Mucosa of descending colon (tissue), 3 donors: ENCODE data around the gene SCYL1. TPM values are rescaled to one million over a fixed set of nuclear protein-coding genes. Genes with fewer than 3 reads are reported as not detected.

ENCODE experiments used
- ATAC-seq: fragments of 200-7000 bp; cut with Tn5 transposase; one replicate; pipeline ENCODE4 v1.9.1; 2020; ENCODE audit warnings: mild to moderate bottlenecking, moderate library complexity
- DNase-seq, 3 donors: peaks; one replicate each; pipeline ENCODE4 v3.0.0-alpha.2; 2020
- H3K36me3 ChIP-seq: fragments of 200-600 bp; one replicate; pipeline ENCODE4 v1.8.0; 2021; ENCODE audit warnings: low read depth, mild to moderate bottlenecking
- H3K4me1 ChIP-seq: fragments of 200-600 bp; one replicate; pipeline ENCODE4 v1.8.0; 2021; ENCODE audit warnings: low read depth, mild to moderate bottlenecking
- H3K4me3 ChIP-seq: fragments of 200-600 bp; one replicate; pipeline ENCODE4 v1.8.0; 2021; ENCODE audit warnings: mild to moderate bottlenecking
- H3K9me3 ChIP-seq: fragments of 200-600 bp; one replicate; pipeline ENCODE4 v1.8.0; 2021; ENCODE audit warnings: mild to moderate bottlenecking
- intact Hi-C, 2 donors: fragments of 100-400 bp; cut with DNase I in 1 of 2; cut with micrococcal nuclease in 1 of 2; formaldehyde crosslinking; loops; one replicate each; pipeline versions ENCODE4 v1.11.0 to v1.11.1; 2022; cut with DNase I, micrococcal nuclease
- total RNA-seq, 3 donors: library from RNA; stranded (reverse); fragmentation: NEBNext Ultra II Directional in 2 of 3; extraction: Animal tissue kit (Norgen Biotek cat#: 25700) in 2 of 3; gene quantifications; one replicate each; pipeline versions ENCODE4 v1.2.1 to v1.2.4, GENCODE V29; 2021 to 2023
- TF ChIP-seq, protein P1 (sequence below): fragments of 200-600 bp; IDR thresholded peaks from one replicate; pipeline ENCODE4 v1.8.0; 2022; ENCODE audit warnings: antibody characterized with exemption, mild to moderate bottlenecking
- donor health status: DM: no; HTN: no; CAD: no; lungs with moderate emphysema.
- donor health status: DM: no; HTN: no; CAD: no.
- donor health status: DM: no; HTN: yes; CAD: no.

SCYL1 gene
- total RNA-seq, 3 donors from 2014 or later, result 60.1 to 77.4 (median 60.3) TPM

DNA sequence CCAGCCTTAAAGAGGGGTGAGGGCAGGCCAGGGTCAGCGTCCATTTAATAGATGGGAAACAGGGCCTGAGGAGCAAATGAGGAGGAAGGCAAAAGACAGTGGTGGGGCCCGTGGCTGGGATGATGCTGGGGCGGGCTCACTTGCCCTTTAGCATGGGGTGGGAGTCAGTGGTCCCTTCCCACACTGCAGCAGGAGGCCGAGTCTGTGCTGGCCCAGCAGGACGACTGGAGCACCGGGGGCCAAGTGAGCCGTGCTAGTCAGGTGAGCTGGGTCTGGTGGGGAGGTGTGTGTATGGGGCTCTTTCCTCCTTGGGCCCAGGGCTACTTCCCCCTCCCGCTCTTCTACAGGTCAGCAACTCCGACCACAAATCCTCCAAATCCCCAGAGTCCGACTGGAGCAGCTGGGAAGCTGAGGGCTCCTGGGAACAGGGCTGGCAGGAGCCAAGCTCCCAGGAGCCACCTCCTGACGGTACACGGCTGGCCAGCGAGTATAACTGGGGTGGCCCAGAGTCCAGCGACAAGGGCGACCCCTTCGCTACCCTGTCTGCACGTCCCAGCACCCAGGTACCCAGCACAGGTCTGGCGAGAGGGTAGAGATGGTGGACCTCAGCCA is 12.8 kb downstream of the SCYL1 start:
- H3K4me3 ChIP-seq, result no peak overlapping the region
- H3K4me1 ChIP-seq, result peaks cover 17% of the 10 kb centered on the region
- intact Hi-C loops, result loop anchor here in 1 of 2 donors (10.0 kb wide), 1 partner anchor 57 kb away; the partner anchor contains the start of gene KCNK7
- peak in 1 of 3 donors; percentile 56 for DNase-seq
- peaks cover under 1% of the 10 kb centered on the region for H3K36me3 ChIP-seq
- TF ChIP-seq, protein P1, sequence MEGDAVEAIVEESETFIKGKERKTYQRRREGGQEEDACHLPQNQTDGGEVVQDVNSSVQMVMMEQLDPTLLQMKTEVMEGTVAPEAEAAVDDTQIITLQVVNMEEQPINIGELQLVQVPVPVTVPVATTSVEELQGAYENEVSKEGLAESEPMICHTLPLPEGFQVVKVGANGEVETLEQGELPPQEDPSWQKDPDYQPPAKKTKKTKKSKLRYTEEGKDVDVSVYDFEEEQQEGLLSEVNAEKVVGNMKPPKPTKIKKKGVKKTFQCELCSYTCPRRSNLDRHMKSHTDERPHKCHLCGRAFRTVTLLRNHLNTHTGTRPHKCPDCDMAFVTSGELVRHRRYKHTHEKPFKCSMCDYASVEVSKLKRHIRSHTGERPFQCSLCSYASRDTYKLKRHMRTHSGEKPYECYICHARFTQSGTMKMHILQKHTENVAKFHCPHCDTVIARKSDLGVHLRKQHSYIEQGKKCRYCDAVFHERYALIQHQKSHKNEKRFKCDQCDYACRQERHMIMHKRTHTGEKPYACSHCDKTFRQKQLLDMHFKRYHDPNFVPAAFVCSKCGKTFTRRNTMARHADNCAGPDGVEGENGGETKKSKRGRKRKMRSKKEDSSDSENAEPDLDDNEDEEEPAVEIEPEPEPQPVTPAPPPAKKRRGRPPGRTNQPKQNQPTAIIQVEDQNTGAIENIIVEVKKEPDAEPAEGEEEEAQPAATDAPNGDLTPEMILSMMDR, result no peak
- ATAC-seq, result no peak
- H3K9me3 ChIP-seq, result no peaks in the 10 kb centered on the region

DNA sequence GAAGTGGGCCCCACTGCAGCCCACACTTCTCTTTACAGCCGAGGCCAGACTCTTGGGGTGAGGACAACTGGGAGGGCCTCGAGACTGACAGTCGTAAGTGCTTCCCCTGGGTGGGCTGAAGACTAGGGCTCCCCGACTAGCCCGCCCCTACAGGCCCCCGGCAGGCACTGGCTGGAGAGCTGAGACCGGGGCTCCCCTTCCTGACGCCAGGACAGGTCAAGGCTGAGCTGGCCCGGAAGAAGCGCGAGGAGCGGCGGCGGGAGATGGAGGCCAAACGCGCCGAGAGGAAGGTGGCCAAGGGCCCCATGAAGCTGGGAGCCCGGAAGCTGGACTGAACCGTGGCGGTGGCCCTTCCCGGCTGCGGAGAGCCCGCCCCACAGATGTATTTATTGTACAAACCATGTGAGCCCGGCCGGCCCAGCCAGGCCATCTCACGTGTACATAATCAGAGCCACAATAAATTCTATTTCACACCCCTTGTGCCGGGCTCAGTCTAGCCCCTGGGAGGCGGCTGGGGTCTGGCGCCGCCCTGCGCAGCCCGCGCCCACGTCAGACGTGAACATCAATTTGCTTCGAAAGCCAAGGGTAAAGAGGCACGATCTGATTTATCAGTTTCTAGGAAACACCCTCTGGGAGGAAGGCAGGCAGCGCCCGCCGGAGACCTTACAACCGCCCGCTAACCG is 13.5 kb downstream of the SCYL1 start:
- no peak for ATAC-seq
- intact Hi-C loops, result loop anchor here in 1 of 2 donors (10.0 kb wide), 1 partner anchor 56 kb away; the partner anchor contains the start of gene KCNK7
- peak in 1 of 3 donors; percentile 63 for DNase-seq
- TF ChIP-seq, protein P1, result no peak
- no peaks in the 10 kb centered on the region for H3K9me3 ChIP-seq
- H3K36me3 ChIP-seq, result no peaks in the 10 kb centered on the region
- no peak overlapping the region for H3K4me3 ChIP-seq
- H3K4me1 ChIP-seq, result peaks cover 17% of the 10 kb centered on the region

DNA sequence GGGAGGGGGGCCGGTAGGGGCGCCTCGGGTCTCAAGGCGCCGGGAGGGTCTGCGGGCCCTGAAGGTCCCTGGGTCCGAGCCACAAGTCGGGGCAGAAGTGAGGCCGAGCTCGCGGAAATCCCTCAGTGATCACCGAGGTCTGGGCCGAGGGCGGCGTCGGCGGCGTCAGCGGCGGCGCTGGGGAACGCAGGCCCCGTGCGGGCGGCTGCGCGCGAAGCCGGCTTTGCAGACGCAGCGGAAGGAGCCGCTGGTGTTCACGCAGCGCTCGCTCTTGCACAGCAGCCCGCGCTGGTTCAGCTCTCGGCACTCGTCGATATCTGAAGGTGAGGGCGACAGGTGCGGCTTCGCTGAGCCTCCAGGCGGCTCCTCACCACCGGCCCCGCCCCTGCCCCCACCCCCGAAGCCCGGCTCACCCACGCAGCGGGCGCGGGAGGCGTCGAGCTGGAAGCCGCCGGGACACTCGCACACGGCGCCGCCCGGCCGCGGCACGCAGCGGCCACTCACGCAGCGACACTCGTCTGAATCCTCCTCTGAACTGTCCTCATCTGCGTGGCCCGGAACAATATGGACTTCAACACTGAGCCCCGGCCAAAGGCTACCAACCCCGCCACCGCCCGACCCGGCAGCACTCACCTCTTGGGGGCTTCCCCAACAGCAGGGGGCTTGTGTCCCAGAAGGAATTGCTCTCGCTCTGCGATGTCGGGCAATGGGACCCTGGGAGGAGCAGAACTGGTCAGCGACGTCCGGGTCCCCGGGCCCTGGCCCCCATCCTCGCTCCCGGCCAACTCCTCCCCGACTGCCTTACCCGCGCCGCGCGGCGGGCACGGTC is 14.2 kb downstream of the SCYL1 start:
- H3K4me3 ChIP-seq, result no peak overlapping the region

DNA sequence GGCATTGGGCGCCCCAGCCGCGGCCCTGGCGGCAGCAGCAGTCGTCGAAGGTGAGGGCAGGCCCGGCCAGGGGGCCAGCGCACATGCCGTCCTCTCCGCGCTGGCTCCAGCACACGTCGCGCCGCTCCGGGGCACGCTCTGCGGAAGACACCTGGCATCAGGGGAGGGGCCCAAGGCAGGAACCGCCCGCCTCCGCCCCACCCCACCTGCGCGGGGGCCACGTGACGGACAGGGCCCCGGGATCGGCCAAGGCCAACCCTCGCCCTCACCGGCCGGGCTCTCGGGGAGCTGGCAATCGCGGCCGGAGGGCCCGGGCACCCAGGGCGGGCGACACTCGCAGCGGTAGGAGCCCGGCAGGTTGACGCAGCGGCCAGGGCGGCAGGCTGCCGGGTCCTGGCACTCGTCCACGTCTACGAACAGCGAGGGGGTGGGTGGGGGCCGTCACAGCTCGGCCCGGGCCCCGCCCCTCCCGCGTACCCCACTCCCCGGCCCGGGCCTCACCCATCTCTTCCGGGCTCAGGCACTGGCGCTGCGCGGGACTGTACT is 14.9 kb downstream of the SCYL1 start:
- TF ChIP-seq, protein P1, result peak; percentile 26
- Histone ChIP-seq H3K36me3 (no peaks in the 10 kb centered on the region), H3K4me3 (peak overlapping the region; percentile 30), H3K4me1 (peaks cover 17% of the 10 kb centered on the region), H3K9me3 (no peaks in the 10 kb centered on the region)
- peak; percentile 73 for ATAC-seq
- intact Hi-C loops, result loop anchor here in 1 of 2 donors (10.0 kb wide), 1 partner anchor 55 kb away; the partner anchor contains the start of gene KCNK7
- peak; percentile 86 to 92 (median 90) for DNase-seq

More for the DNA sequence above, 14.2 kb downstream of the SCYL1 start:
- no peak for ATAC-seq
- no peaks in the 10 kb centered on the region for H3K36me3 ChIP-seq
- DNase-seq, result peak in 1 of 3 donors; percentile 62
- TF ChIP-seq, protein P1, result no peak
- H3K4me1 ChIP-seq, result peaks cover 17% of the 10 kb centered on the region
- intact Hi-C loops, result loop anchor here in 1 of 2 donors (10.0 kb wide), 1 partner anchor 56 kb away; the partner anchor contains the start of gene KCNK7
- no peaks in the 10 kb centered on the region for H3K9me3 ChIP-seq
